Measurements from ENCODE around the gene C21orf58.

C21orf58 gene

DNA sequence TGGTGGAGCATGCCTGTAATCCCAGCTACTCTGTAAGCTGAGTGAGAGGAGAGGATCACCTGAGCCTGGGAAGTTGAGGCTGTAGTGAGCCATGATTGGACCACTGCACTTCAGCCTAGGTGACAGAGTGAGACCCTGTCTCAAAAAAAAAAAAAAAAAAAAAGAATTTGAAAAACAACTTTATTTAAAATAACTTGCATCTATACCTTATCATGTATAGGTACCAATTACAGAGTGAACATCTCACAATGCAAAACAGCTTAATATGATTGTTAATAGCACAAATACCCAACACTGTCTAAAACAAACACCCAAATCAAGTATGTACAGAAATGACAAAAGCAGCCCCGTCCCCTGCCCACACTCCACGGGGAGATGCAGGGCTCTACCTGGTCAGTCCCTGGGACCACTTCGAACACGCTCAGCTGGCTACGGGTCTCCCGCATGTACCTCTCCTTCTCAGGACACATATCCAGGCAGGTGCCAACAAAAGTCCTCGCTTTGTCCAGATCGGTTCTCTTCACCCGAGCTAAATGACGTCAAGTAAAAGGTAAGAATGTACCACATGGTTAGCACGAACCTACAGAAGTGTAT is 48.8 kb downstream of the C21orf58 start:
- TF ChIP-seq, protein P1, sequence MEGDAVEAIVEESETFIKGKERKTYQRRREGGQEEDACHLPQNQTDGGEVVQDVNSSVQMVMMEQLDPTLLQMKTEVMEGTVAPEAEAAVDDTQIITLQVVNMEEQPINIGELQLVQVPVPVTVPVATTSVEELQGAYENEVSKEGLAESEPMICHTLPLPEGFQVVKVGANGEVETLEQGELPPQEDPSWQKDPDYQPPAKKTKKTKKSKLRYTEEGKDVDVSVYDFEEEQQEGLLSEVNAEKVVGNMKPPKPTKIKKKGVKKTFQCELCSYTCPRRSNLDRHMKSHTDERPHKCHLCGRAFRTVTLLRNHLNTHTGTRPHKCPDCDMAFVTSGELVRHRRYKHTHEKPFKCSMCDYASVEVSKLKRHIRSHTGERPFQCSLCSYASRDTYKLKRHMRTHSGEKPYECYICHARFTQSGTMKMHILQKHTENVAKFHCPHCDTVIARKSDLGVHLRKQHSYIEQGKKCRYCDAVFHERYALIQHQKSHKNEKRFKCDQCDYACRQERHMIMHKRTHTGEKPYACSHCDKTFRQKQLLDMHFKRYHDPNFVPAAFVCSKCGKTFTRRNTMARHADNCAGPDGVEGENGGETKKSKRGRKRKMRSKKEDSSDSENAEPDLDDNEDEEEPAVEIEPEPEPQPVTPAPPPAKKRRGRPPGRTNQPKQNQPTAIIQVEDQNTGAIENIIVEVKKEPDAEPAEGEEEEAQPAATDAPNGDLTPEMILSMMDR (conservative IDR thresholded peaks at IDR 0.05) = no peak
- H3K27ac ChIP-seq = no peak overlapping the region

DNA sequence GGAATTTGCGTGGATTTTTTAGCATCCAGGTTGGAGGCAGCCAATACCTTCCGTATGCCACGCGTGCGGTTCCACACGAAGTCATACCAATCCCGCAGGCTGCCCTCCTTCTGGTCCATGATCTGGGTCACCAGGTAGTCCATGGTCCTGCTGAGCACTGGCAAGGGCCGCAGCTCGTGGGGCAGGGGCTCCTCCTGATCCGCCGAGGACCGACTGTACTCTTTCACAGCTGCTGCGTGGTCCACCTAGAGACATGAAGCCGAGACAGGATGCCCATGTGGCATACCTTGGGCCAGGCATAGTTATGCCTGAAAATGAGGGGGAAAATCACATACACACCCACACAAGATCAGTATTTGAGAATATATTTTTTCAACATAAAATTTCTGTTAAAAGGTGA is 50.3 kb downstream of the C21orf58 start:
- H3K27ac ChIP-seq = no peak overlapping the region
- TF ChIP-seq, protein P1 (conservative IDR thresholded peaks at IDR 0.05) = no peak

DNA sequence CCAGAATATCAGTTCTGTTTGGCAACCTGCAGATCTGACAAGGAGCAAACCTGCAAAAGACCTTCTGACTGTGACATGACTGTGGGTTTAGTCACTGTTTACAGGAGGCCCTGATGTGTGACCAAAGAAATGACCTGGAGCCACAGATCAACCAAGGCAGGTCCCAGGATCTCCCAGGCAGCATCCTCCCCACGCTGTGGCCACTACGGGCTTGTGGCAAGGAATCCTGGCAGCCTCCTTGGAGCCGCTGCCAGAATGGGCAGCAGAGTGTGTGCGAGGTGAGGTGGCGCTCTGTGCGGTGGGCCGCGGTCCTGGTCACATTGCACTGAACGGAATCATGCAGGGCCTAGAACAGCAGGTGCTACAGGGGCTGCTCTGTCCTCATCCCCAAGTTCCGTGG is 54.2 kb downstream of the C21orf58 start:
- TF ChIP-seq, protein P1 (conservative IDR thresholded peaks at IDR 0.05) = no peak
- H3K27ac ChIP-seq = no peak overlapping the region

DNA sequence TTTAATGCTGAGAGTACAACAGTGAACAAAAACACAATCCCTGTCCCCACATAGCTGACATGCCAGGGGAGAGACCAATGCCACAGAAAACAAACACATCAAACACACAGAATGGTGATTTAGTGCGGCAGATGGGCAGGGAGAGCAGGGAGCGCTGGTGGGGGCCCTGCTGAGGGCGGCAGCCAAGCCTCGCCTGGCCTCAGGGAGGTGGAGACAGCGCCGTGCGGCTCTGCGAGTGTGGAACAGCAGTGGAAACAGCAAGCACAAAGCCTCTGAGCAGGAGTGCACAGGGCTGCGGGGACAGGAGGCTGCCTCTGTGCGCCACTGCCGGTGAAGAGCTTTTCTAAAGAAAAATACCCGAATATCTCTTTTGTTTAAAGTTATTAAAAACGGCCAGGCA is 55.3 kb downstream of the C21orf58 start:
- TF ChIP-seq, protein P1 (conservative IDR thresholded peaks at IDR 0.05) = no peak
- H3K27ac ChIP-seq = no peak overlapping the region

DNA sequence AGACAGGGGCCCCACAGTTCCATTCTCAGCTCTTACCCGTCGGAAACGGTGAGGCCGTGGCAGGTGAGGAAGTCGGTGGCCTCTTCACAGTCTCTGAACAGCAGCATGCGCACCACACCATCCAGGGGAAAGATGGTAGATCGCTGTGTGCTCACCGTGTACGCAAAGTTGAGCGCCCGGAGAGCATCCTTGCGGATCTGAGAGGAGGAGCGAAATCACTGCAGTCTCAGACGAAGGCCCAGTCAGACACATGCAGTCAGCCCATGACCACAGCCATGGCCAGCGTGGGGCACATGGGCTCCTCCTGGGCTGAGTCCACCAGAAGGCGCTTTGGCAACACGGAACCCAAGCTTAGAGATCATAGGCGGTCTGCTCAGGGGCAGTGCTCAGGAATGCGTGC is 56.7 kb downstream of the C21orf58 start:
- TF ChIP-seq, protein P1 (conservative IDR thresholded peaks at IDR 0.05) = no peak
- H3K27ac ChIP-seq = no peak overlapping the region

DNA sequence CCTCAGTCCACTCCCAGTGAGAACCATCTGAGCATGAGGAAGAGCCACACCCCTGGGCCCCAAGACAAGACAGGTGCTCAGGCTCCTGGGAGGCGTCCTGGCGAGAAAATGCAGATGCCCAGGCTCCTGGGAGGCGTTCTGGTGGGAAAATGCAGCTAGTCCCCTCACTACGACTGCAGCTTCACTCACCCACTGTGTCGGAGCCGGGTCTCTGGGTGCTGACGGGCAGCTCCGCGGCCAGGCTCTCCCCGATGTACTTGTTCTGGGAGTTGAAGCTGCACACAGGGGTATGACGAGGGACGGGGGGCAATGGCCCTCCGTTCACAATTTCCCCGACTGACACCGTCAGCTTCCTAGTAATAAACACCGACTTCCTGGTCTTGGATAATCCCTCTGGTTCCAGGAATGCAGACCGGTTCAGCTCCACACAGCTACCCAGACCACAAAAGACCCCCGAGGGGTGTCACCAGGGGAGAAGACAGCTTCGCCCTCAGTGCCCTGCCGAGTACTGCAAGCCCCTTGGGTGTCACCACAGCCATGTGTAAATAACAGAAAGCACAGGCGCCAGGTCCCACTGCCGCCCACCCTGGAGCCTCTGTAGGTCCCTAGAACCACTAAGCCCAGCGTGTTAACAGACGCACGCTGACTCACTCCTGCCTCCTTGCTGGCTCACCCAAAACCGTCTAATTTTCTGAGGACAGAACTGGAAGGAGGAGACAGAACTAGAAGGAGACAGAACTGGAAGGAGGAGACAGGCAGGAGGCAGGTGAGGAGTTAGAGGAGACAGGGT is 57.7 kb downstream of the C21orf58 start:
- no peak overlapping the region for H3K27ac ChIP-seq
- TF ChIP-seq, protein P1 (conservative IDR thresholded peaks at IDR 0.05) = no peak

DNA sequence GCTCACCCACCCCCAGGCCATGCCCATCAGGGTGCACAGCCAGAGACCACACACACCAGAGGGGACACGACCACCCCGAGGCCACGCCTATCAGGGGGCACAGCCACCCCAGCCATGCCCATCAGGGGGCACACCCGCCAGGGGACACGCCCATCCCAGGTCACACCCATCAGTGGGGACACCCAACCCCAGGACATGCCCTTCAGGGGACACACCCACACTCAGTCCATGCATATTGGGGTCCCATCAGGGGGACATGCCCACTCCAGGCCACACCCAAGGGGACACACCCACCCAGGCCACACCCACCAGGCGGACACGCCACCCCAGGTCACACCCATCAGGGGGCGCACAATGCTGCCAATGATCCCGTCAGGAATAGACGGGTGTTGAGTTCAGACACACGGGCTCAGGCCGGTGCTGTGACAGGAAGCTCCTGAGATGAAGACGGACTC is 59.0 kb downstream of the C21orf58 start:
- TF ChIP-seq, protein P1 (conservative IDR thresholded peaks at IDR 0.05) = no peak
- no peak overlapping the region for H3K27ac ChIP-seq
